Neural cell (in vitro differentiated cells): ENCODE data around the gene TMEM170B. TPM values are rescaled to one million over a fixed set of nuclear protein-coding genes. Genes with fewer than 3 reads are reported as not detected.

Source experiments
- H2AFZ ChIP-seq: fragments of 200-600, 300-800 bp; sonication (generic), shearing (Covaris generic); 2 replicates; pipeline ENCODE4 v1.6.0; 2014; ENCODE audit warnings: low read depth, mild to moderate bottlenecking, antibody characterized with exemption, low read length, moderate library complexity
- H3F3A ChIP-seq: fragments of 200-600 bp; shearing (Covaris generic); 2 replicates; pipeline ENCODE4 v1.6.1; 2016; ENCODE audit warnings: mild to moderate bottlenecking, moderate library complexity, mixed read lengths, antibody characterized with exemption, low read length; ENCODE audit not compliant: insufficient read depth, poor library complexity, severe bottlenecking
- H3K27ac ChIP-seq: fragments of 200-600, 300-800 bp; sonication (generic), shearing (Covaris generic); 2 replicates; pipeline ENCODE4 v1.5.1; 2014; ENCODE audit warnings: mild to moderate bottlenecking, low read length, moderate library complexity
- H3K27me3 ChIP-seq: fragments of 300-800, 200-600 bp; sonication (generic), shearing (Covaris generic); 2 replicates; pipeline ENCODE4 v1.6.0; 2014; ENCODE audit warnings: mild to moderate bottlenecking, low read depth, low read length, moderate library complexity; ENCODE audit not compliant: insufficient read depth
- H3K36me3 ChIP-seq: fragments of 300-800, 200-600 bp; sonication (generic), shearing (Covaris generic); 2 replicates; pipeline ENCODE4 v1.5.1; 2014; ENCODE audit warnings: mild to moderate bottlenecking, antibody characterized with exemption, low read length, moderate library complexity; ENCODE audit not compliant: insufficient read depth
- H3K4me2 ChIP-seq: fragments of 300-800, 200-600 bp; sonication (generic), shearing (Covaris generic); 2 replicates; pipeline ENCODE4 v1.6.0; 2014; ENCODE audit warnings: mild to moderate bottlenecking, low read length
- H3K4me3 ChIP-seq: fragments of 300-800, 200-600 bp; sonication (generic), shearing (Covaris generic); 2 replicates; pipeline ENCODE4 v1.5.1; 2014; ENCODE audit warnings: mild to moderate bottlenecking, low read length, moderate library complexity
- H3K79me2 ChIP-seq: fragments of 200-600 bp; shearing (Covaris generic); replicated peaks from 2 replicates; pipeline ENCODE4 v1.6.0; 2014; ENCODE audit warnings: mild to moderate bottlenecking, low read length, moderate library complexity; ENCODE audit not compliant: insufficient read depth
- H3K9ac ChIP-seq: fragments of 300-800, 200-600 bp; sonication (generic), shearing (Covaris generic); 2 replicates; pipeline ENCODE4 v1.6.1; 2016; ENCODE audit warnings: mild to moderate bottlenecking, low read length, mixed read lengths
- H3K9me2 ChIP-seq: fragments of 200-600 bp; shearing (Covaris generic); 2 replicates; pipeline ENCODE4 v1.6.1; 2016; ENCODE audit warnings: mild to moderate bottlenecking, low read length, mixed read lengths; ENCODE audit not compliant: insufficient read depth
- H3K9me3 ChIP-seq: fragments of 200-600, 300-800 bp; sonication (generic), shearing (Covaris generic); 2 replicates; pipeline ENCODE4 v1.6.1; 2016; ENCODE audit warnings: mild to moderate bottlenecking, mixed run types, low read length, moderate library complexity, mixed read lengths
- H4K20me1 ChIP-seq: fragments of 200-600 bp; shearing (Covaris generic); 2 replicates; pipeline ENCODE4 v1.6.1; 2016; ENCODE audit warnings: mild to moderate bottlenecking, mixed run types; ENCODE audit not compliant: insufficient read depth
- EP300 ChIP-seq: fragments of 450-650 bp; conservative IDR thresholded peaks from 2 replicates; pipeline ENCODE4 v1.6.1; 2014; ENCODE audit warnings: antibody characterized with exemption, mild to moderate bottlenecking, moderate library complexity; ENCODE audit not compliant: poor library complexity, severe bottlenecking
- EZH2 ChIP-seq: fragments of 200-600, 300-800 bp; shearing (Covaris generic), sonication (generic); IDR thresholded peaks from 2 replicates; pipeline ENCODE4 v1.6.1; 2014; ENCODE audit warnings: antibody characterized with exemption, low read length, borderline replicate concordance, mild to moderate bottlenecking; ENCODE audit not compliant: insufficient read depth, poor library complexity, severe bottlenecking
- MXI1 ChIP-seq: fragments of 450-650 bp; conservative IDR thresholded peaks from 2 replicates; pipeline ENCODE4 v1.6.1; 2014; ENCODE audit warnings: antibody characterized with exemption, mild to moderate bottlenecking; ENCODE audit not compliant: poor library complexity, severe bottlenecking
- POLR2AphosphoS5 ChIP-seq: IDR thresholded peaks from 2 replicates; pipeline ENCODE4 v1.6.1; 2012
- RAD21 ChIP-seq: fragments of 450-650 bp; conservative IDR thresholded peaks from 2 replicates; pipeline ENCODE4 v1.6.1; 2014; ENCODE audit warnings: antibody characterized with exemption, mild to moderate bottlenecking, moderate library complexity
- REST ChIP-seq: IDR thresholded peaks from 2 replicates; pipeline ENCODE4 v1.6.1; 2012; ENCODE audit warnings: borderline replicate concordance
- SMC3 ChIP-seq: fragments of 450-650 bp; conservative IDR thresholded peaks from 2 replicates; pipeline ENCODE4 v1.6.1; 2014; ENCODE audit warnings: antibody characterized with exemption, mild to moderate bottlenecking, moderate library complexity; ENCODE audit not compliant: poor library complexity
- TAF1 ChIP-seq: IDR thresholded peaks from 2 replicates; pipeline ENCODE4 v1.6.1; 2012; ENCODE audit warnings: low read depth
- polyA plus RNA-seq: library from polyadenylated mRNA; depleted of rRNA; stranded (reverse); fragments of >200 nt; gene quantifications from 2 replicates; pipeline ENCODE4 v1.2.3, GENCODE V29; 2014
- TF ChIP-seq, protein P1 (sequence below): fragments of 450-650 bp; IDR thresholded peaks from 2 replicates; pipeline ENCODE4 v1.5.1; 2014; ENCODE audit warnings: antibody characterized with exemption, mild to moderate bottlenecking, moderate library complexity; ENCODE audit not compliant: poor library complexity, severe bottlenecking

Gene TMEM170B
- polyA plus RNA-seq, 1 donor from 2014 or later = 29.1 TPM

GRCh38 chr6:11509471-11509870 lies 28.1 kb upstream of the TMEM170B start:
- Histone ChIP-seq H3F3A (no peaks in the 10 kb centered on the region), H2AFZ (no peak overlapping the region), H3K79me2 (no peaks in the 10 kb centered on the region), H3K4me2 (no peak overlapping the region), H4K20me1 (no peaks in the 10 kb centered on the region), H3K36me3 (no peaks in the 10 kb centered on the region), H3K9me3 (no peaks in the 10 kb centered on the region), H3K27me3 (no peaks in the 10 kb centered on the region), H3K9ac (no peak overlapping the region), H3K4me3 (no peak overlapping the region), H3K9me2 (no peaks in the 10 kb centered on the region), H3K27ac (no peak overlapping the region)
- TF ChIP-seq, protein P1, sequence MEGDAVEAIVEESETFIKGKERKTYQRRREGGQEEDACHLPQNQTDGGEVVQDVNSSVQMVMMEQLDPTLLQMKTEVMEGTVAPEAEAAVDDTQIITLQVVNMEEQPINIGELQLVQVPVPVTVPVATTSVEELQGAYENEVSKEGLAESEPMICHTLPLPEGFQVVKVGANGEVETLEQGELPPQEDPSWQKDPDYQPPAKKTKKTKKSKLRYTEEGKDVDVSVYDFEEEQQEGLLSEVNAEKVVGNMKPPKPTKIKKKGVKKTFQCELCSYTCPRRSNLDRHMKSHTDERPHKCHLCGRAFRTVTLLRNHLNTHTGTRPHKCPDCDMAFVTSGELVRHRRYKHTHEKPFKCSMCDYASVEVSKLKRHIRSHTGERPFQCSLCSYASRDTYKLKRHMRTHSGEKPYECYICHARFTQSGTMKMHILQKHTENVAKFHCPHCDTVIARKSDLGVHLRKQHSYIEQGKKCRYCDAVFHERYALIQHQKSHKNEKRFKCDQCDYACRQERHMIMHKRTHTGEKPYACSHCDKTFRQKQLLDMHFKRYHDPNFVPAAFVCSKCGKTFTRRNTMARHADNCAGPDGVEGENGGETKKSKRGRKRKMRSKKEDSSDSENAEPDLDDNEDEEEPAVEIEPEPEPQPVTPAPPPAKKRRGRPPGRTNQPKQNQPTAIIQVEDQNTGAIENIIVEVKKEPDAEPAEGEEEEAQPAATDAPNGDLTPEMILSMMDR = no peak
- TF ChIP-seq TAF1 (no peak), SMC3 (no peak), MXI1 (no peak), RAD21 (no peak), EZH2 (no peak), REST (no peak)

GRCh38 chr6:11514672-11515071 lies 22.9 kb upstream of the TMEM170B start:
- no peak overlapping the region for H2AFZ ChIP-seq
- H3F3A ChIP-seq = no peaks in the 10 kb centered on the region
- peaks cover 3% of the 10 kb centered on the region for H3K9me3 ChIP-seq
- no peaks in the 10 kb centered on the region for H3K79me2 ChIP-seq
- no peak overlapping the region for H3K9ac ChIP-seq
- H3K4me3 ChIP-seq = no peak overlapping the region
- no peaks in the 10 kb centered on the region for H3K27me3 ChIP-seq
- H3K4me2 ChIP-seq = no peak overlapping the region
- TF ChIP-seq, protein P1 = no peak
- TF ChIP-seq TAF1 = no peak
- TF ChIP-seq RAD21 = no peak
- TF ChIP-seq EZH2 = no peak
- no peak for TF ChIP-seq MXI1
- no peak for TF ChIP-seq POLR2AphosphoS5
- TF ChIP-seq REST = no peak
- no peak for TF ChIP-seq SMC3
- TF ChIP-seq EP300 = no peak
- H3K27ac ChIP-seq = no peak overlapping the region
- H3K36me3 ChIP-seq = no peaks in the 10 kb centered on the region
- H3K9me2 ChIP-seq = no peaks in the 10 kb centered on the region
- no peaks in the 10 kb centered on the region for H4K20me1 ChIP-seq
